Urothelium cell line (cell line): ENCODE results near the gene ARHGAP32.

Experiments used
- DNase-seq: peaks from one replicate; pipeline ENCODE4 v3.0.0; 2011; ENCODE audit warnings: low spot score, mixed read lengths
- FAIRE-seq: peaks from 2 replicates; lab custom pipeline; 2011; peaks lifted over from hg19 to GRCh38; lab: Jason Lieb, UNC

ARHGAP32 gene

GRCh38 chr11:128917144-128917724 lies 274.9 kb downstream of the ARHGAP32 start:
- FAIRE-seq, result no peak
- no peak for DNase-seq

- DNase-seq (no peak), FAIRE-seq (no peak)
Measured at GRCh38 chr11:128916681-128917080, 275.4 kb downstream of the ARHGAP32 start.

DNA sequence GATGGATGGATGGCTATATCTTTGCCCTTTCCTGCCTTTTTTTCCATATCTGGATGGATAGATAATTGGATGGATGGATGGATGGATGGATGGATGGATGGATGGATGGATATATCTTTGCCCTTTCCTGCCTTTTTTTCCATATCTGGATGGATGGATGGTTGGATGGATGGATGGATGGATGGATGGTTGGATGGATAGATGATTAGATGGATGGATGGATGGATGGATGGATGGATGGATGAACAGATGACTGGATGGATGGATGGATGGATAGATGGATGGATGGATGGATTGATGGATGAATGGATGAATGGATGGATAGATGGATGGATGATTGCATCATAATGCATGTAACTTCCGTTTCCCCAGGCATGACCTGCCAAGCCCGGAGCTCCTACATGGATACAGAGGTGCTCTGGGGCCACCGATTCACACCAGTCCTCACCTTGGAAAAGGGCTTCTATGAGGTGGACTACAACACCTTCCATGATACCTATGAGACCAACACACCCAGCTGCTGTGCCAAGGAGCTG lies 276.0 kb downstream of the ARHGAP32 start:
- DNase-seq (no peak), FAIRE-seq (no peak)

- DNase-seq (no peak), FAIRE-seq (no peak)
Measured at GRCh38 chr11:128915149-128915521, 277.0 kb downstream of the ARHGAP32 start.
